GM12864 (cell line): ENCODE results near the gene AXIN2.

Source experiments
- DNase-seq: peaks from one replicate; pipeline ENCODE4 v3.0.0-alpha.2; 2011; ENCODE audit warnings: low read depth
- H3K4me3 ChIP-seq: 2 replicates; pipeline ENCODE4 v1.5.1; 2011; ENCODE audit warnings: mild to moderate bottlenecking, low read depth, low read length, control low read depth
- CTCF ChIP-seq: IDR thresholded peaks from 2 replicates; pipeline ENCODE4 v1.5.1; 2011; ENCODE audit warnings: low read depth, mild to moderate bottlenecking, moderate library complexity, low read length, control low read depth, inconsistent platforms; ENCODE audit errors: missing control alignments

AXIN2 gene

GRCh38 chr17:65558311-65558682 is 3.2 kb downstream of the AXIN2 start:
- H3K4me3 ChIP-seq, result no peak overlapping the region
- no peak for TF ChIP-seq CTCF
- no peak for DNase-seq

GRCh38 chr17:65557349-65558310 is 3.8 kb downstream of the AXIN2 start:
- H3K4me3 ChIP-seq, result no peak overlapping the region
- TF ChIP-seq CTCF, result no peak
- DNase-seq, result no peak

GRCh38 chr17:65556910-65557348 is 4.5 kb downstream of the AXIN2 start:
- no peak for TF ChIP-seq CTCF
- no peak for DNase-seq
- H3K4me3 ChIP-seq, result no peak overlapping the region

GRCh38 chr17:65556014-65556909 is 5.2 kb downstream of the AXIN2 start:
- DNase-seq, result peak; percentile 36
- no peak overlapping the region for H3K4me3 ChIP-seq
- TF ChIP-seq CTCF, result peak; percentile 90

GRCh38 chr17:65554553-65555223 is 6.8 kb downstream of the AXIN2 start:
- H3K4me3 ChIP-seq, result no peak overlapping the region
- TF ChIP-seq CTCF, result no peak
- no peak for DNase-seq

GRCh38 chr17:65553646-65554552 is 7.5 kb downstream of the AXIN2 start:
- TF ChIP-seq CTCF, result no peak
- DNase-seq, result no peak
- H3K4me3 ChIP-seq, result no peak overlapping the region
